GM12891 (cell line): ENCODE results near the gene CAPN5.

Source experiments
- DNase-seq: peaks from one replicate; pipeline ENCODE4 v3.0.0; 2011; ENCODE audit warnings: low spot score; ENCODE audit not compliant: insufficient read length
- FAIRE-seq: peaks from 2 replicates; lab custom pipeline; 2011; peaks lifted over from hg19 to GRCh38; lab: Jason Lieb, UNC
- PAX5 ChIP-seq: IDR thresholded peaks from 2 replicates; pipeline ENCODE4 v1.6.1; 2011; ENCODE audit warnings: low read length, moderate library complexity, mild to moderate bottlenecking; ENCODE audit not compliant: insufficient read depth, severe bottlenecking
- POLR2A ChIP-seq: IDR thresholded peaks from 2 replicates; pipeline ENCODE4 v1.6.1; 2011; ENCODE audit warnings: low read depth, low read length, control low read depth
- POLR2AphosphoS5 ChIP-seq: IDR thresholded peaks from 2 replicates; pipeline ENCODE4 v1.6.1; 2011; ENCODE audit warnings: low read depth, low read length, control low read depth
- POU2F2 ChIP-seq: IDR thresholded peaks from 2 replicates; pipeline ENCODE4 v1.6.1; 2011; ENCODE audit warnings: low read depth, mild to moderate bottlenecking, control low read depth, low read length, moderate library complexity
- SPI1 ChIP-seq: IDR thresholded peaks from 2 replicates; pipeline ENCODE4 v1.6.1; 2011; ENCODE audit warnings: low read depth, low read length, control low read depth
- TAF1 ChIP-seq: IDR thresholded peaks from 2 replicates; pipeline ENCODE4 v1.6.1; 2011; ENCODE audit warnings: low read depth, low read length, control low read depth

The CAPN5 gene

GRCh38 chr11:77069969-77070582 lies 3.3 kb downstream of the CAPN5 start:
- no peak for TF ChIP-seq TAF1
- TF ChIP-seq POU2F2: no peak
- no peak for TF ChIP-seq SPI1
- no peak for TF ChIP-seq POLR2AphosphoS5
- TF ChIP-seq PAX5: no peak
- TF ChIP-seq POLR2A: no peak
- no peak for DNase-seq
- no peak for FAIRE-seq

GRCh38 chr11:77071077-77071476 lies 4.3 kb downstream of the CAPN5 start:
- TF ChIP-seq POLR2A (no peak), TAF1 (no peak), PAX5 (no peak), SPI1 (no peak), POLR2AphosphoS5 (no peak), POU2F2 (no peak)
- DNase-seq (no peak), FAIRE-seq (no peak)

- no peak for DNase-seq
- FAIRE-seq: no peak
- TF ChIP-seq POU2F2 (no peak), SPI1 (no peak), POLR2A (no peak), TAF1 (no peak), POLR2AphosphoS5 (no peak), PAX5 (no peak)
Observed at GRCh38 chr11:77071671-77072605, 5.2 kb downstream of the CAPN5 start.

DNA sequence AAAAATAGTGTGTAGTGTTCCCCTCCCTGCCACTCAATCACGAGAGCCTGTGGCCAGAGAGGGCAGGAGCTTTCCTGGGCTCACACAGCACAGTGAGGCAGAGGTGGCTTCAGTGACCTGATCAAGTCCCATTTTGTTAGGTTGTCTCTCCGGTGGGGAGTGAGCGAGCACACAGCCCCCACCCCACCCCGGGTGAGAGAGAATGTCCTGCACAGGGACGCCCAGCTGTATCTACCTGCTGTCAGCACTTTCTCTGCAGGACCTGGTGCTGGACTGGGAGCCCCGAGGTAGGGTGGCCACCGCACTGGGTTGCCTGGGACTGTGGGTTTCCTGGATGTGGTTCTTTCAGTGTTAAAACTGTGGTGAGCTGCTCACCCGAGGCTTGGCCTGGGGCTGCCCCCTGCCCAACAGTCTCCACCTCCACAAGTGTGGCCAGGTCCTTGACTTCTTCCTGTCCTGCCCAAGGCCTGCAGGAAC lies 6.1 kb downstream of the CAPN5 start:
- DNase-seq (no peak), FAIRE-seq (no peak)
- no peak for TF ChIP-seq POU2F2
- no peak for TF ChIP-seq TAF1
- no peak for TF ChIP-seq POLR2A
- TF ChIP-seq PAX5: no peak
- TF ChIP-seq SPI1: no peak
- TF ChIP-seq POLR2AphosphoS5: no peak

DNA sequence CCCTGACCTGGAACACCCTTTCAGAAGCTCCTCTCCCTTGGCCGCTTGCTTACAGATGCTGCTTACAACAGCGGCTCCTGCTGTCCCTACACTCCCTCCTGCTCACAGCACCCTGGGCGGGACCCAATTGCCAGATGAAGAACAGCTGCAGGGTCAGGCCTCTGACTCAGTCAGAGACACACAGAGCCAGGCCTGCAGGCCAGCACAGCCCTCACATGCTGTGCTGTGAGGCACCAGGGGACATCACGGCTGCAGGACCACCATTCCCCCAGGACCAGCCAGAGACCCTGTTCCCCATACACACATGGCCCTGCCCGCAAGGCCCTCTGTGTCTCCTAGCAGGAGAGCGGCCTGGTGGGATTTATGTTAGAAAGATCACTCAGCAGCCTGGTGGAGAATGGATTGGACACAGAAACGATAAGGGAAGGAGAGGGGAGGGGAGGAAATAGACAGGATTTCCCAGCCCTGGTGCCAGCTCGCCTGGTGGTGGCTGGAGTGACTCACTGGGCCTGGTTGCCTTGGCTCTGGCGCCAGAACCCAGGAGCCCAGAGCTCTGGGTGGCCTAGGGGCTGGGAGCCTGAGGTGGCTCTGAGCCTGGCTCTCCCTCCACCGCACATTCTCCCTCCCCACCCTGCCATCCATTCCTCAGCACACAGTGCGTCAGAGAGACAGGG lies 6.7 kb downstream of the CAPN5 start:
- FAIRE-seq: no peak
- no peak for DNase-seq
- TF ChIP-seq TAF1: no peak
- TF ChIP-seq SPI1: no peak
- no peak for TF ChIP-seq POLR2AphosphoS5
- TF ChIP-seq POLR2A: no peak
- TF ChIP-seq POU2F2: no peak
- TF ChIP-seq PAX5: no peak

DNA sequence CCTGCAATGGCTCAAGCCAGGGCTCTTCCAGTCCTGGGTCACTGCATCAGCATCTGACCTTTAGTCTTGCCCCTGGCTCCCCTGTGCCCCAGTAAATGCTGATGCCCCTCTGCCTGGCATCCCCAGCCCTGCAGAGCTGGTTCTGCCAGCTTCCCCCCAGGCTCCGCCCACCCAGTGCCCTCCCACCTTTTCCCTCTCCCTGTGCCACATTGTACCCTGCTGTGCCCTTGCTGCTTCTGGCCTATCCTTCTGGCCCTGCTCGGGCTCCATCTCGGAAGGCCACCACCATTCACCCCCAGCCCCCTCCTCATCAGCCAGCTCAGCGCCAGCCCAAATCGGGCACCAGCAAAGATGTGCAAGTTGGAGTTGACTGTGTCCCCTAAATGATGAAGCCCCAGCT lies 7.4 kb downstream of the CAPN5 start:
- TF ChIP-seq TAF1: no peak
- TF ChIP-seq POU2F2: no peak
- no peak for FAIRE-seq
- no peak for DNase-seq

GRCh38 chr11:77074626-77075221 lies 8.0 kb downstream of the CAPN5 start:
- no peak for FAIRE-seq
- no peak for DNase-seq
- TF ChIP-seq POU2F2: no peak
- TF ChIP-seq POLR2A: no peak
- TF ChIP-seq POLR2AphosphoS5: no peak
- no peak for TF ChIP-seq SPI1
- TF ChIP-seq PAX5: no peak
- TF ChIP-seq TAF1: no peak

DNA sequence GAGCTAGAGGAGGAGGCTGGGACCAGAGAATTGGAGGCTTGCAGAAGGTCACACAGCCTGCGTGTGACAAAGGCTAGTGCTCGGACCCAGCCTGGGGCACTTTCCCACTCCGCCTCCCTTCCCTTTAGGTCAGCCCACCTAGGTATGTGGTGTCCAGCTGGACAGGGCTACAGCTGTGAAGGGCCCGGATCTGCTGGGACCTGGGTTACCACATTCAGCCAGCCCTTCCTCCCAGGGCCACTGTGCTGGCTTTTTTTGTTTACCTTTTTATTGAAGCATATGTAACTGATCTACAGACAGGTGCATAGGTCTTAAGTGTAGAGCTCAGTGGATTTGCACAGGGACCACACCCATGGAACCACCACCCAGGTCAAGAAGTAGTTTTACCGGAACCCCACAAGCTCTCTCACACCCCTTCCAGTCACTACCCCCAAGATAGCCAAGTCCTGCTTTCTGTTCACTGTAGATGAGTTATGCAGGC lies 8.7 kb downstream of the CAPN5 start:
- no peak for DNase-seq
- TF ChIP-seq TAF1 (no peak), SPI1 (no peak), POLR2A (no peak), PAX5 (no peak), POU2F2 (no peak), POLR2AphosphoS5 (no peak)
- FAIRE-seq: no peak

GRCh38 chr11:77079666-77080065 lies 12.9 kb downstream of the CAPN5 start:
- no peak for DNase-seq
- no peak for TF ChIP-seq POLR2AphosphoS5
- TF ChIP-seq POU2F2: no peak
- TF ChIP-seq POLR2A: no peak
- TF ChIP-seq TAF1: no peak
- TF ChIP-seq PAX5: no peak
- no peak for TF ChIP-seq SPI1
- FAIRE-seq: no peak
